Heart left ventricle (tissue), 13 donors: ENCODE results near the gene CCNYL1.
"Not testable (repeated sequence)": the region's sequence is repeated elsewhere in the genome, so short reads cannot be mapped to it uniquely, and the experiment has no call there.

Experiments used
- POLR2A ChIP-seq, 2 donors: fragments of 450-650 bp; IDR thresholded peaks; one replicate each; pipeline ENCODE4 v1.6.1; 2017; ENCODE audit warnings: antibody characterized with exemption in 2 of 2, mild to moderate bottlenecking in 2 of 2, moderate library complexity in 2 of 2
- TF ChIP-seq, protein P1 (sequence below), 12 donors: fragments of 200-600 bp; sonication (generic) in 4 of 12; IDR thresholded peaks; one replicate each; pipeline versions ENCODE4 v1.5.0 to v1.8.0; 2018 to 2022; ENCODE audit warnings: antibody characterized with exemption in 12 of 12, mild to moderate bottlenecking in 5 of 12
- donor health status: ischemic (EF 13 %, LVEDD 7.1; RV severe dilation, severe dysfunction).
- donor health status: DM: no; HTN: yes; CAD: no.
- donor health status: DM: no; HTN: no; CAD: no.
- donor health status: ischemic (EF 25% LVEDD 6.9; RV normal size, moderate dysfunction).
- donor health status: ischemic (EF 25% LVEDD 5.7; RV mildly dilated, moderate dysfunction).
- donor health status: ischemic (EF 35%, LVEDD 5.7; RV mildly dilated, moderate dysfunction).
- donor health status: nonischemic (EF 11% LVEDD 7.7; RV severe dilation, severe dysfunction).
- donor health status: DM: yes; HTN: yes; CAD: no.
- donor health status: PGD.
- donor health status: ischemic (EF 29% LVEDD 5.4; RV normal size, mild dysfunction).
- donor health status: nonischemic (EF 23%, LVEDD 6.1; RV moderate dilation, normal function).

- TF ChIP-seq, protein P1, sequence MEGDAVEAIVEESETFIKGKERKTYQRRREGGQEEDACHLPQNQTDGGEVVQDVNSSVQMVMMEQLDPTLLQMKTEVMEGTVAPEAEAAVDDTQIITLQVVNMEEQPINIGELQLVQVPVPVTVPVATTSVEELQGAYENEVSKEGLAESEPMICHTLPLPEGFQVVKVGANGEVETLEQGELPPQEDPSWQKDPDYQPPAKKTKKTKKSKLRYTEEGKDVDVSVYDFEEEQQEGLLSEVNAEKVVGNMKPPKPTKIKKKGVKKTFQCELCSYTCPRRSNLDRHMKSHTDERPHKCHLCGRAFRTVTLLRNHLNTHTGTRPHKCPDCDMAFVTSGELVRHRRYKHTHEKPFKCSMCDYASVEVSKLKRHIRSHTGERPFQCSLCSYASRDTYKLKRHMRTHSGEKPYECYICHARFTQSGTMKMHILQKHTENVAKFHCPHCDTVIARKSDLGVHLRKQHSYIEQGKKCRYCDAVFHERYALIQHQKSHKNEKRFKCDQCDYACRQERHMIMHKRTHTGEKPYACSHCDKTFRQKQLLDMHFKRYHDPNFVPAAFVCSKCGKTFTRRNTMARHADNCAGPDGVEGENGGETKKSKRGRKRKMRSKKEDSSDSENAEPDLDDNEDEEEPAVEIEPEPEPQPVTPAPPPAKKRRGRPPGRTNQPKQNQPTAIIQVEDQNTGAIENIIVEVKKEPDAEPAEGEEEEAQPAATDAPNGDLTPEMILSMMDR (IDR thresholded peaks at IDR 0.05), result not testable (repeated sequence)
- not testable (repeated sequence) for TF ChIP-seq POLR2A (IDR thresholded peaks at IDR 0.05)
Observed at GRCh38 chr2:207735513-207735859, 24.0 kb downstream of the CCNYL1 start.
